SK-N-MC (cell line): ENCODE data around the gene RIPOR3.

Experiments used
- EZH2 ChIP-seq: fragments of 200-600 bp; sonication (generic); IDR thresholded peaks from one replicate; pipeline ENCODE4 v1.6.1; 2017; ENCODE audit warnings: antibody characterized with exemption
- FOXP2 ChIP-seq: optimal IDR thresholded peaks from 2 replicates; pipeline ENCODE3; 2011; ENCODE audit warnings: mild to moderate bottlenecking, moderate library complexity; ENCODE audit not compliant: insufficient read depth; ENCODE audit errors: extremely low read length, control extremely low read depth
- POLR2AphosphoS5 ChIP-seq: IDR thresholded peaks from 2 replicates; pipeline ENCODE4 v1.6.1; 2012; ENCODE audit warnings: mild to moderate bottlenecking, low read depth, low read length, borderline replicate concordance

GRCh38 chr20:50574108-50574507 lies 117.2 kb downstream of the RIPOR3 start:
- TF ChIP-seq POLR2AphosphoS5 (no peak), EZH2 (no peak), FOXP2 (no peak)
